Inflammatory macrophage treated with lipopolysaccharide for 1 hour (primary cell): ENCODE measurements around the gene CCDC141.
A peak's percentile ranks its signal among the peaks of the same experiment; 100 is the strongest.

Source experiments
- DNase-seq, 2 donors: peaks; one replicate each; pipeline ENCODE4 v3.0.0-alpha.2; 2020 to 2022

Gene CCDC141

GRCh38 chr2:178819992-178820391 lies 229.9 kb downstream of the CCDC141 start:
- no peak for DNase-seq

GRCh38 chr2:178819147-178819875 lies 230.6 kb downstream of the CCDC141 start:
- no peak for DNase-seq

GRCh38 chr2:178811901-178812300 lies 238.0 kb downstream of the CCDC141 start:
- DNase-seq: no peak

DNA sequence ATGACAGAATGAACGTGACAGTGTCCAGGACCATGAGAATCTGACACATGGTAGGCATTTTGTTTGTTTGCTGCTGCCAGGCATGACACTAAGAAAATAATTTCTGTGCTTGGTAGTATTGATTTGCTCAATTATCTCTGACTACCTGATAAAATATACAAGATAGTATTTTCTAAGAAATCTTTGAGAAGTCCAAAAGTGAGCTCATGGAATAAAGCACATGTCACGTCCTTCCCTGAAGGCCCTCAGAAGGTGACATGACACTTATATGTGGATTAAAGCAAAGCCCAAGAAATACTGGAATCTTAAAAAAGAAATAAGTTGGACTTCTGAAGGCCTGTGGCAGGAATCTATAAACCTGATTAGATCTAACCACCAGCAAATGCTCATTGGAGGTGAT lies 238.9 kb downstream of the CCDC141 start:
- DNase-seq: no peak

DNA sequence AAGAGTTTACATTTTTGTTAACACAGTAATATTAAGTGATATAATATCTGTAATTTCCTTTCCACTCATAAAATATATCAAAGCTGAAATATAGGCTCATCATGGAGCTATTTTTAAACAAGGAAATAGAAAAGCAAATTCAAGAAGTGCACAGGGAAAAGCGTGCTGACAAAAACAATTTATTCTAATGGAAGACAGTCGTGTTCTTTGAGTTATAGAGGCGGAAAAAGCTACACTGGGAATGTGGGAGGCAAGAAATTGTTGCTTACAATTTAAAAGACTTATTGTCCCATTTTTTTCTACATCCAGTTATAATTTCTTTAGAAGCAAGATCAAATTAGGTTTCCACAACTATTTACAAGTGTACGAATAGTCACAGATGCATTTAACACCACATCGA lies 239.5 kb downstream of the CCDC141 start:
- DNase-seq: no peak

DNA sequence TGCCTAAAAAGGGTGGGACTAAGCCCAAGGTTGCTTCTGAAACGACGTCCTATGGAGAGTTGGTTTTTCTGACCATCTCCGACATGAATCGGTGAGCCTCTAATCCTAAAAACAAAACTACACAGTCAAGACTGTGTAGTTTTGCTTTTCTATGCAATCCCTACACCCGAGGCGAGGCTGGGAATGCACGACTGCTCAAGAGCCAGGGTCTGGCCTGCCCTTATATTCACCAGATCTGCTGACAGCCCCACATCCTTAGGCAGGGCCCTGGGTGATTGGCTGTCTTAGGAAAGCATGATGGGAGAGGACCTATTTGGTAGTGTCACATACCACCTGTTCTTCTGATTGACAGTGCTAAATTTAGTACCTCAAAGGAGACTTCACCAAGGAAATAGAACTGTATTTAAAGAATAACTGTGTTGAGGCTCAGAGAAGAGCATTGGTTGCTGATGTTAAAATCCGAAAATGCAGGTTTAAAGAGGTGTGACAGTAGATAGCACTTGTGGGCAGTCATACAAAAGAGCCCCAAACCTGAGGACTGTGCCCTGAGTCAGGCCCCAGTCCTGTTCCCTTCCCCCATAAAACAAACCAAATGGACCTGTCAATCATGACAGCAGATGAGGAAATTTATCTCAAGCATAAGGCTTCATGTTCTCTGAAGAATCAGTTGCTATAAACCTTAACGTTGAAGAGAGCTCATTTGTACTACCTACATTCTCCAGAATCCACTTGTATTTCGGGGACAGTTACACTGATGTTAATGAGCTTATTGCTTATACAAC lies 242.5 kb downstream of the CCDC141 start, which contains the start of gene TTN:
Gene TTN (minus strand): TSS at position 197 of the 782 bp plus-strand sequence. CDS start 2,781 bp downstream, outside the sequence.
- no peak for DNase-seq

- no peak for DNase-seq
Measured at GRCh38 chr2:178806543-178806942, 243.4 kb downstream of the CCDC141 start.

GRCh38 chr2:178805457-178805856 lies 244.5 kb downstream of the CCDC141 start:
- DNase-seq: no peak

GRCh38 chr2:178804791-178805190 lies 245.1 kb downstream of the CCDC141 start:
- peak in 1 of 2 donors; percentile 25 for DNase-seq

- no peak for DNase-seq
Measured at GRCh38 chr2:178800510-178800909, 249.4 kb downstream of the CCDC141 start.

DNA sequence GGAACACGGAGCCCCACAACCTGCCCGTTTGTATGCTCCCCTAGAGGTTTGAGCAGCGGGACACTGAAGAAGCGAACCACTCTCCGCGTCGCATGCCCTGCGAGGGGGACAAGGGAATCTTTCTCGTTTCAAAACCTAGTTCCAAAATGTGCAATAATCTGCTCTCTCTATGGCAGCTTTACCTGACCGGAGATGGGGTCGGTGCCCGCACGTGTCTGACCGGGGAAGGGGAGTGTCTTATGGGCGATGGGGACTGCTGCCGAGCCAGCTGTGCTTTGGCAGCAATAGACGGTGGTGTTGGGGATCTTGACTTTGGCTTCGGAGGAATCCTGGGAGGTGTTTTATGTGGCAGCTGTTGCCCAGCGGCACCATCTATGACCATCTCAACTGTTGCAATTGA lies 250.6 kb downstream of the CCDC141 start:
- no peak for DNase-seq

- peak; percentile 18 to 66 for DNase-seq
Measured at GRCh38 chr2:178796079-178796677, 253.8 kb downstream of the CCDC141 start.

DNA sequence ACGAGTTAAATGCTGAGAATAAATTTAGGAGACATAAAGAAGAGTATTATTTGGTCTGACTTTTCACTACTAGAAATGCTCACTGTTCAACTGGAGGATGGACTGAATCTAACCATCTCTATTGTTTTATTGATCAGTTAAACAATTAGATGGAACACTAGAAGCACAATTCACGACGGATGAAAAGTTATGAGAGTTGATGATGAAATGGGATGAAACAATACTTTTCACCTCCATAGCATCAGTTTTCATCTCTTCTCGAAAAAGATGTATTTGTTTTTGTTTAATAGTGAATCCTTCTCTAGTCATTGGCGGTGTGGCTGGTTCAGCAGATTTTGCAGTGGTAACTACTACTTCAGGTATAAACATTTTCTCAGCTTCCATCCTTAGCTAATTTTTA lies 262.0 kb downstream of the CCDC141 start:
- DNase-seq: no peak

GRCh38 chr2:178787155-178787554 lies 262.8 kb downstream of the CCDC141 start:
- DNase-seq: no peak

- no peak for DNase-seq
Measured at GRCh38 chr2:178783889-178784288, 266.0 kb downstream of the CCDC141 start.

GRCh38 chr2:178782236-178782635 lies 267.7 kb downstream of the CCDC141 start:
- DNase-seq: no peak
